WERI-Rb-1 (cell line): Measurements from ENCODE around the gene SH3PXD2B.
"Not testable (repeated sequence)": the region's sequence is repeated elsewhere in the genome, so short reads cannot be mapped to it uniquely, and the experiment has no call there.

ENCODE experiments used
- DNase-seq: peaks from one replicate; pipeline ENCODE4 v3.0.0-alpha.2; 2020
- H3K27ac ChIP-seq: fragments of 250-450 bp; sonication (Bioruptor Pico); 2 replicates; pipeline ENCODE4 v1.5.1; 2020; ENCODE audit warnings: mild to moderate bottlenecking, moderate library complexity
- H3K27me3 ChIP-seq: fragments of 250-450 bp; sonication (Bioruptor Pico); 2 replicates; pipeline ENCODE4 v1.5.1; 2021; ENCODE audit warnings: mild to moderate bottlenecking, low read depth, moderate library complexity; ENCODE audit not compliant: insufficient read depth, severe bottlenecking
- H3K36me3 ChIP-seq: fragments of 250-450 bp; sonication (Bioruptor Pico); 2 replicates; pipeline ENCODE4 v1.5.1; 2020; ENCODE audit warnings: mild to moderate bottlenecking, moderate library complexity
- H3K4me3 ChIP-seq: 2 replicates; pipeline ENCODE4 v1.5.1; 2011; ENCODE audit warnings: low read depth, mild to moderate bottlenecking, control low read depth, low read length
- H3K9me3 ChIP-seq: fragments of 250-450 bp; sonication (Bioruptor Pico); 2 replicates; pipeline ENCODE4 v1.5.1; 2021; ENCODE audit warnings: mild to moderate bottlenecking, moderate library complexity; ENCODE audit not compliant: severe bottlenecking
- CTCF ChIP-seq: IDR thresholded peaks from 2 replicates; pipeline ENCODE4 v1.5.1; 2011; ENCODE audit warnings: low read depth, mild to moderate bottlenecking, control low read depth, inconsistent platforms, low read length

The SH3PXD2B gene

DNA sequence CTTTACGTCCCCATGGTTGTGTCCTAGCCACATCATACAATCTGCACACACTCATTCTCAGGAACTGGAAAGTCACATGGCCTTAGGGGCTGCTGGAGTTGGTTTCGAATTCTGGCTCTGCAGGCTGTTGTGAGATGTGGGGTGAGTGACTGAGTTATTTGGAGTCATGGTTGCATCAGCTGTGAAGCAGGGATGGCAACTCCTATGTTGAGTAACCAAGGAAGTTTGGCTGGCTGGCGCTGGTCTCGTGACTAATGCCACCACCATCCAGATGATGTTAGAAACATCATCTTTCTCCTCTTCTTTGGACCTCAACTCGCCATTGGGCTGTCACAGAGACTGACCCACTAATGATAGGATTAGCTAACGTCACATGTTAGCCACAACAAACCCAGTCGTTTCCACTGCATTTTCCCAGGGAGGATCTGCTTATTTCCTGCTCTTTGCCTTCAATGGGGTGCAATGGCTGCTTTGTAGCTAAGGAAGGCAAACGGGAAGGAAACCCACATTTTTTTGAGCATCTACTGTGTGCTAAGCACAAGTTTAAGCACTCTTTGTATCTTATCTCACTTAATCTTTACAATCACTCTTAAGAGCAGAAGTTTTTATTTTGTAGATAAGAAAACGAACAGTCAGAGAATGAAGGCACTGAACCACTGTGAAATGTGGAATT, 92.6 kb downstream of the SH3PXD2B start:
- H3K36me3 ChIP-seq = no peaks in the 10 kb centered on the region
- H3K9me3 ChIP-seq = no peaks in the 10 kb centered on the region
- no peak for TF ChIP-seq CTCF
- H3K4me3 ChIP-seq = no peak overlapping the region
- no peak for DNase-seq
- no peaks in the 10 kb centered on the region for H3K27me3 ChIP-seq
- no peak overlapping the region for H3K27ac ChIP-seq

DNA sequence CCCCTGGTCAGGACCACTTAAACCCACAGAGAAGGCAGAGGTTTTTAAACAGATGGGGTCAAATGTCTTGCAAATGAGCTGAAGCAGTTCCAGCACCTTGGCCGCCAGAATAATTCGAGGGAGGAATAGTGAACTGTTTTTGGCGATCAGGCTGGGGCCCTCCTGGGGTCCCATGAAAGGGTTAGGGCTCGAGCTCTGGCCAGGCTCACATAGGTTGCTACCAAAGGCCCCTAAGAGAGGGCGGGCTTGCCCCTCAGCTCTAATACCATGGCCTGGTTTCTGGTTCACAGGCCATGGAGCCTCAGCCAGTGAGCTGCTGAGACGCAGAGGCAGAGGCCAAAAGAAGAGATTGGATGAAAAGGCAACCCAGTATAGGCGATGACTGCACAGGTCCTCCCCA, 96.0 kb downstream of the SH3PXD2B start:
- H3K27ac ChIP-seq = no peak overlapping the region
- no peaks in the 10 kb centered on the region for H3K9me3 ChIP-seq
- no peak overlapping the region for H3K4me3 ChIP-seq
- DNase-seq = no peak
- no peaks in the 10 kb centered on the region for H3K27me3 ChIP-seq
- H3K36me3 ChIP-seq = no peaks in the 10 kb centered on the region
- TF ChIP-seq CTCF = no peak

DNA sequence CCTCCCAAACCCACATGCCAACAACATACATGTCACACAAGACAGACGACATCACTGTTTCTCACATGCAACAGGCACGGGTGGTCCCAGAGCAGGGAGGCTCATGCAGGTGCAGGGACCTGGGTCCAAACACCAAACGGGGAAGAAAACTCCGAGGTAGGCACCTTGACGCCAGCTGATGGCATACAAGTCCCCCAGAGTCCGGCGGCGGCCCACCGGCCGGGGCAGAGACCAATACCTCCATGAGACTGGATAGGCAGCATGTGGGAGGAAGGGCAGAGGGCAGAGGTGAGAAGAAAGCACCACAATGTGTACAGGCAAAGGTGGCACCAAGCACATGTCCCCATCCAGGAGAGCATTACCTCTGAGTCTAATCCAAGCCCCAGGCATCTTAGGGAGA, 97.8 kb downstream of the SH3PXD2B start:
- no peak overlapping the region for H3K27ac ChIP-seq
- H3K27me3 ChIP-seq = no peaks in the 10 kb centered on the region
- no peak for TF ChIP-seq CTCF
- no peak for DNase-seq
- no peak overlapping the region for H3K4me3 ChIP-seq
- H3K9me3 ChIP-seq = no peaks in the 10 kb centered on the region
- no peaks in the 10 kb centered on the region; the same call in 1 of the 2 replicates for H3K36me3 ChIP-seq

DNA sequence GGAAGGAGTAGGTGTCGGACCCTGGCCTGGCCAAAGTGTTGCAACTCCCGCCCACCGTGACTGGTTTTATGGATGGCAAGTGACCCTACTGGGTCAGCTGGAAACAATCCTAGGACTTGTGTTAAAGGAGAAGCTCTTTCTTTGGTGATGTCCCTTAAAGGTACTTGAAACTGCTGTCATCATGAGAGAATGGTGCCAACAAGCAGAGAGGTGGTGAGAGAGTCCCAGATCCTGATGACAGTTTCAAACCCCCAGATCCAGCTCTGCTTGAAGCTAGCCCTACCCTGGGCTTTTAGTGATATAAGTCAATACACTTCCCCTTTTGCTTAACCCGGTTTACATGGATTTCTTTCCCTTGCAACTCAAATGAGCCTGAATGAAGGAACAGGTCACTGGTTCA, 98.3 kb downstream of the SH3PXD2B start:
- Histone ChIP-seq H3K27ac (no peak overlapping the region), H3K9me3 (no peaks in the 10 kb centered on the region), H3K4me3 (no peak overlapping the region), H3K36me3 (no peaks in the 10 kb centered on the region; the same call in 1 of the 2 replicates), H3K27me3 (no peaks in the 10 kb centered on the region)
- no peak for TF ChIP-seq CTCF
- no peak for DNase-seq

DNA sequence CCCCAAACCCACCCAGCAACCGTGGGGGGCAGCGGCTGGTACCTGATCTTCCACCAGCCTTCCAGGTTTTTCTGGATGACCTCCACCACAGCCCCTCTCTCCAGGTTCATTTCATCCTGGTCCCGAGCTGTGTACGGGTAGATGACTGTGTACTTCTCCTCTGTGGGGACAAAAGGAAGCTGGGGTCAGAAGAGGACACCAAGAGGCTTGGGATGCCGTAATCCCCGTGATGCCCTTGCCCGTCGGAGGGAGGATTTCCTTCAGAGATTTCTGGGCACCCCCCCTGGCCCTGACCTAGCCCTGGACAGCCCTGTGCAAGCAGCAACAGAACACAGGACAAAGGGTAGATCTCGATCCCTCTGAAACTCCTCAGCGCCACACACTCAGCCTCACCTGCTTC, 100.5 kb downstream of the SH3PXD2B start:
- TF ChIP-seq CTCF = no peak
- peak; percentile 45 for DNase-seq
- H3K4me3 ChIP-seq = no peak overlapping the region
- H3K27me3 ChIP-seq = no peaks in the 10 kb centered on the region
- no peaks in the 10 kb centered on the region for H3K9me3 ChIP-seq
- no peak overlapping the region for H3K27ac ChIP-seq
- no peaks in the 10 kb centered on the region; the same call in 1 of the 2 replicates for H3K36me3 ChIP-seq

DNA sequence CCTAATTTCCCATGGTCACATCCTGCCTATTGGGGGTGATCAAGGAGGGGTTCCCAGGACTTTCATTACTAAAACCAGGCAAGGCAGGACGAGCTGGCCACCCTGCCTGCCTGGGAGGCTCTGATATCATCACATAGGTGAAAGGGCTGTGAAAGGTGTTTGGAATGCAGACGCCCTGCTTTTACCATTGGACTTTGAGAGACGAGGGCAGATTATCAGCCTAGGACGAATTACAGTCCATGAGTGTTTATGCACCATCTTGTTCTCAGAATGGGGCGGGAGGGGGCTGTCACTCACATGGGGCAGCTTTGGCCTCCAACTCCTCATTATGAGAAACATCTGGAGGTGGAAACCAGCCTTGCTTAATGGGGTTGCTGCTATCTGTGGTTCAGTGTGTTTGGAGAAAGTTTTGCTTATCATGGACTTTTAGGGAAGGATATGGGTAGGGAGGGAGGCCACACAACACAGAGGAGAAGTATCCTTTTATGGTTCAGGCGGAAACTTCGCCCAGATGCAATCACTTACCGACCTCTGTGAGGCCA, 101.0 kb downstream of the SH3PXD2B start:
- H3K27ac ChIP-seq = no peak overlapping the region
- no peaks in the 10 kb centered on the region; the same call in 1 of the 2 replicates for H3K36me3 ChIP-seq
- H3K9me3 ChIP-seq = no peaks in the 10 kb centered on the region
- no peak for DNase-seq
- no peak for TF ChIP-seq CTCF
- H3K27me3 ChIP-seq = no peaks in the 10 kb centered on the region
- H3K4me3 ChIP-seq = no peak overlapping the region

DNA sequence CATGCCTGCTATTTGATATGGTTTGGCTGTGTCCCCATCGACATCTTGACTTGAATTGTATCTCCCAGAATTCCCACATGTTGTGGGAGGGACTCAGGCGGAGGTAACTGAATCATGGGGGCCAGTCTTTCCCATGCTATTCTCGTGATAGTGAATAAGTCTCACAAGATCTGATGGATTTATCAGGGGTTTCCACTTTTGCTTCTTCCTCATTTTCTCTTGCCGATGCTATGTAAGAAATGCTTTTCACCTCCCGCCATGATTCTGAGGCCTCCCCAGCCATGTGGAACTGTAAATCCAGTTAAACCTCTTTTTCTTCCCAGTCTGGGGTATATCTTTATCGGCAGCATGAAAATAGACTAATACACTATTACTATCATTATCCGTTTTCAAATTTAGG, 101.8 kb downstream of the SH3PXD2B start:
- not testable (repeated sequence) for H3K36me3 ChIP-seq, DNase-seq, H3K27ac ChIP-seq, H3K4me3 ChIP-seq, H3K9me3 ChIP-seq, H3K27me3 ChIP-seq
